ENCODE data around the gene POP4. TPM values are rescaled to one million over a fixed set of nuclear protein-coding genes. Genes with fewer than 3 reads are reported as not detected.

Gene POP4
- total and polyA plus RNA-seq, 2 donors (not counting 3 experiments of a cell fraction or from before 2014, with no cell fraction given) = 56.2 to 64.4 TPM

GRCh38 chr19:29560313-29561075 is 45.6 kb upstream of the POP4 start:
- TF ChIP-seq POLR2AphosphoS5 (IDR thresholded peaks at IDR 0.05; ENCODE audit: insufficient read depth, low read depth, low read length) (no peak), GATA2 (IDR thresholded peaks at IDR 0.05; ENCODE audit: insufficient read depth, insufficient read length, low read depth, low read length) (no peak), POLR2A (IDR thresholded peaks at IDR 0.05; ENCODE audit: low read depth, low read length) (no peak), MYC (IDR thresholded peaks at IDR 0.05; ENCODE audit: low read depth, low read length) (no peak), CTCF (IDR thresholded peaks at IDR 0.05; ENCODE audit: extremely low read depth in 1 of 2, insufficient read depth in 1 of 2, low read depth in 1 of 2, low read length in 2 of 2) (no peak), MAX (IDR thresholded peaks at IDR 0.05; ENCODE audit: insufficient read depth, insufficient read length) (no peak), FOS (IDR thresholded peaks at IDR 0.05; ENCODE audit: borderline replicate concordance, insufficient read depth, low read length) (no peak), JUN (IDR thresholded peaks at IDR 0.05; ENCODE audit: borderline replicate concordance, insufficient read depth, insufficient read length, low read depth) (no peak), EZH2 (IDR thresholded peaks at IDR 0.05; ENCODE audit: borderline replicate concordance, low read depth, low read length, severe bottlenecking) (no peak)
- H3K4me1 ChIP-seq (ENCODE audit: control insufficient read depth, extremely low read depth, insufficient read depth, low read length) = no peaks in the 10 kb centered on the region
- no peak overlapping the region for H3K4me3 ChIP-seq (replicated peaks in 1 of 3; ENCODE audit: insufficient read depth in 1 of 3, low read depth in 1 of 3, low read length in 3 of 3)
- H3K9ac ChIP-seq (replicated peaks; ENCODE audit: extremely low read depth, insufficient read depth, low read length) = no peak overlapping the region
- no peaks in the 10 kb centered on the region for H3K36me3 ChIP-seq (ENCODE audit: control insufficient read depth in 2 of 2, extremely low read depth in 1 of 2, insufficient read depth in 2 of 2, low read length in 2 of 2)
- H4K20me1 ChIP-seq (replicated peaks; ENCODE audit: control insufficient read depth, extremely low read depth, insufficient read depth, low read length) = no peaks in the 10 kb centered on the region
- no peak overlapping the region for H2AFZ ChIP-seq (ENCODE audit: low read depth, low read length)
- no TSS peak for BruUV-seq (replicated peaks)
- POLR2A ChIA-PET = no interaction called here
- intact Hi-C loops (cut with micrococcal nuclease) = no loop called here
- no peaks in the 10 kb centered on the region for H3K9me1 ChIP-seq (replicated peaks; ENCODE audit: control insufficient read depth, extremely low read depth, insufficient read depth, low read length)
- H3K9me3 ChIP-seq (replicated peaks; ENCODE audit: control insufficient read depth, insufficient read depth, low read length) = no peaks in the 10 kb centered on the region
- CTCF ChIA-PET = no interaction called here
- H3K4me2 ChIP-seq (ENCODE audit: insufficient read depth, low read length) = no peak overlapping the region
- no peak overlapping the region for H3K27ac ChIP-seq (ENCODE audit: insufficient read depth, low read depth, low read length)
- DNase-seq (ENCODE audit: low read depth, low spot score) (no peak), FAIRE-seq (no peak)
- dilution Hi-C loops (cut with MboI; ENCODE audit: extremely low pct_ligation_motif_present, low sequenced_read_pairs) = no loop called here
- H3K27me3 ChIP-seq (ENCODE audit: control insufficient read depth in 2 of 2, insufficient read depth in 2 of 2, low read length in 2 of 2) = no peaks in the 10 kb centered on the region
- no peaks in the 10 kb centered on the region for H3K79me2 ChIP-seq (ENCODE audit: control insufficient read depth, insufficient read depth, low read length)
